ENCODE measurements around the gene NACA. TPM values are rescaled to one million over a fixed set of nuclear protein-coding genes. Genes with fewer than 3 reads are reported as not detected.

Gene NACA
- total and polyA plus RNA-seq, 2 of the 13 experiments (the other 11 are each of a cell fraction or from before 2014, with no cell fraction given), result 799 to 1,700 TPM

DNA sequence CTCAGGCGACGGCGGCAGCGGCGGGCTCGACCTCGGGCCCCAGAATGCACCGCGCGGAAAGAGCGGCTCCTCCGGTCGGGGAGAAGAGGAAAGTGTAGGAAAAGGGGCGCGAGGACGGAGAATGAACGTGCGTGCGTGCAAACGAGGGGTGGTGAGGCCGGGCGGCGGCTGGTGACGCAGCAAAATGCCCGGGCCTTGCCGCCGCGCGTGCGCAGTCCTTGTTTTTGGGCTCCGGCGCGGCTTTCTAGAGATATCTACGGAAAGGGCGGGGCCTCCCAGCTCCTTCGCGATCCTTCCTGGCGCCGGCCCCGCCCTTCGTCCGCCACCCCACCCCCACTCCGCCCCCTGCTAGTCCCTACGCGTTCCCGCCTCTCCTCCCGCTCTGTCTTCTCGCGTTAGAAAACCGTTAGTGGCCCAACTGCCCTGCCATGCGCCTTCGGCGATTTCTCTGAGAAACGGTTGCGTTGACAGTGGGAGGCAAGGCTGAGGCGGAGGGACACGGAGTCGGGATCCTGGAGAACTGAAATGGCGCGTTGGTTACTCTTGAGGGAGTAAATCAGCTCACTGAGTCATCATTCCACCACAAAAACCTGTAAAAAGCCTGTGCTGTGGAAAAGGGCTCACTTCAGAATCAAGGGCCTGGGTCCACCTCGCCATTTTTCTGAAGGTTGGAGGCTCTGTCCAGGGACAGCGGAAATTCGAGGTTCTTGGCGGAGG lies 36.8 kb downstream of the NACA start, which contains the start of gene PTGES3 (continued):
- TF ChIP-seq, protein P1, sequence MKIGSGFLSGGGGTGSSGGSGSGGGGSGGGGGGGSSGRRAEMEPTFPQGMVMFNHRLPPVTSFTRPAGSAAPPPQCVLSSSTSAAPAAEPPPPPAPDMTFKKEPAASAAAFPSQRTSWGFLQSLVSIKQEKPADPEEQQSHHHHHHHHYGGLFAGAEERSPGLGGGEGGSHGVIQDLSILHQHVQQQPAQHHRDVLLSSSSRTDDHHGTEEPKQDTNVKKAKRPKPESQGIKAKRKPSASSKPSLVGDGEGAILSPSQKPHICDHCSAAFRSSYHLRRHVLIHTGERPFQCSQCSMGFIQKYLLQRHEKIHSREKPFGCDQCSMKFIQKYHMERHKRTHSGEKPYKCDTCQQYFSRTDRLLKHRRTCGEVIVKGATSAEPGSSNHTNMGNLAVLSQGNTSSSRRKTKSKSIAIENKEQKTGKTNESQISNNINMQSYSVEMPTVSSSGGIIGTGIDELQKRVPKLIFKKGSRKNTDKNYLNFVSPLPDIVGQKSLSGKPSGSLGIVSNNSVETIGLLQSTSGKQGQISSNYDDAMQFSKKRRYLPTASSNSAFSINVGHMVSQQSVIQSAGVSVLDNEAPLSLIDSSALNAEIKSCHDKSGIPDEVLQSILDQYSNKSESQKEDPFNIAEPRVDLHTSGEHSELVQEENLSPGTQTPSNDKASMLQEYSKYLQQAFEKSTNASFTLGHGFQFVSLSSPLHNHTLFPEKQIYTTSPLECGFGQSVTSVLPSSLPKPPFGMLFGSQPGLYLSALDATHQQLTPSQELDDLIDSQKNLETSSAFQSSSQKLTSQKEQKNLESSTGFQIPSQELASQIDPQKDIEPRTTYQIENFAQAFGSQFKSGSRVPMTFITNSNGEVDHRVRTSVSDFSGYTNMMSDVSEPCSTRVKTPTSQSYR (CRISPR knock-in tag; IDR thresholded peaks at IDR 0.05; ENCODE audit: borderline replicate concordance), result peak; percentile 78
- TF ChIP-seq, protein P2, sequence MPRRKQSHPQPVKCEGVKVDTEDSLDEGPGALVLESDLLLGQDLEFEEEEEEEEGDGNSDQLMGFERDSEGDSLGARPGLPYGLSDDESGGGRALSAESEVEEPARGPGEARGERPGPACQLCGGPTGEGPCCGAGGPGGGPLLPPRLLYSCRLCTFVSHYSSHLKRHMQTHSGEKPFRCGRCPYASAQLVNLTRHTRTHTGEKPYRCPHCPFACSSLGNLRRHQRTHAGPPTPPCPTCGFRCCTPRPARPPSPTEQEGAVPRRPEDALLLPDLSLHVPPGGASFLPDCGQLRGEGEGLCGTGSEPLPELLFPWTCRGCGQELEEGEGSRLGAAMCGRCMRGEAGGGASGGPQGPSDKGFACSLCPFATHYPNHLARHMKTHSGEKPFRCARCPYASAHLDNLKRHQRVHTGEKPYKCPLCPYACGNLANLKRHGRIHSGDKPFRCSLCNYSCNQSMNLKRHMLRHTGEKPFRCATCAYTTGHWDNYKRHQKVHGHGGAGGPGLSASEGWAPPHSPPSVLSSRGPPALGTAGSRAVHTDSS (CRISPR knock-in tag; conservative IDR thresholded peaks at IDR 0.05), result no peak
- TF ChIP-seq SNAPC2 (CRISPR knock-in tag; IDR thresholded peaks at IDR 0.05), result peak; percentile 93; the same call in 1 of the 2 replicates
- TF ChIP-seq ZNF530 (CRISPR knock-in tag; IDR thresholded peaks at IDR 0.05; ENCODE audit: low read depth), result 0 out of 2 replicates have a peak, but pooled peaks have one; percentile 33
- peak; percentile 72 for TF ChIP-seq NCOA2 (CRISPR knock-in tag; IDR thresholded peaks at IDR 0.05)
- TF ChIP-seq ZNF432 (CRISPR knock-in tag; IDR thresholded peaks at IDR 0.05; ENCODE audit: borderline replicate concordance), result no peak
- TF ChIP-seq, protein P3, sequence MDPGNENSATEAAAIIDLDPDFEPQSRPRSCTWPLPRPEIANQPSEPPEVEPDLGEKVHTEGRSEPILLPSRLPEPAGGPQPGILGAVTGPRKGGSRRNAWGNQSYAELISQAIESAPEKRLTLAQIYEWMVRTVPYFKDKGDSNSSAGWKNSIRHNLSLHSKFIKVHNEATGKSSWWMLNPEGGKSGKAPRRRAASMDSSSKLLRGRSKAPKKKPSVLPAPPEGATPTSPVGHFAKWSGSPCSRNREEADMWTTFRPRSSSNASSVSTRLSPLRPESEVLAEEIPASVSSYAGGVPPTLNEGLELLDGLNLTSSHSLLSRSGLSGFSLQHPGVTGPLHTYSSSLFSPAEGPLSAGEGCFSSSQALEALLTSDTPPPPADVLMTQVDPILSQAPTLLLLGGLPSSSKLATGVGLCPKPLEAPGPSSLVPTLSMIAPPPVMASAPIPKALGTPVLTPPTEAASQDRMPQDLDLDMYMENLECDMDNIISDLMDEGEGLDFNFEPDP (CRISPR knock-in tag; conservative IDR thresholded peaks at IDR 0.05), result no peak; the same call in 1 of the 2 replicates
- peak; percentile 81; the same call in 1 of the 2 replicates for TF ChIP-seq NFKBIZ (CRISPR knock-in tag; IDR thresholded peaks at IDR 0.05)
- peak; percentile 96 for TF ChIP-seq ZNF747 (CRISPR knock-in tag; IDR thresholded peaks at IDR 0.05; ENCODE audit: borderline replicate concordance)
- TF ChIP-seq ZNF34 (CRISPR knock-in tag; IDR thresholded peaks at IDR 0.05; ENCODE audit: borderline replicate concordance), result no peak
- TF ChIP-seq, protein P4, sequence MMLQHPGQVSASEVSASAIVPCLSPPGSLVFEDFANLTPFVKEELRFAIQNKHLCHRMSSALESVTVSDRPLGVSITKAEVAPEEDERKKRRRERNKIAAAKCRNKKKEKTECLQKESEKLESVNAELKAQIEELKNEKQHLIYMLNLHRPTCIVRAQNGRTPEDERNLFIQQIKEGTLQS (CRISPR knock-in tag; IDR thresholded peaks at IDR 0.05), result 0 out of 2 replicates have a peak, but pooled peaks have one; percentile 13
- TF ChIP-seq SMYD3 (CRISPR knock-in tag; IDR thresholded peaks at IDR 0.05), result peak; percentile 92; the same call in 1 of the 2 replicates
- no peak for TF ChIP-seq ZNF546 (CRISPR knock-in tag; conservative IDR thresholded peaks at IDR 0.05)
- TF ChIP-seq HNRNPUL1 (IDR thresholded peaks at IDR 0.05; ENCODE audit: low read depth, low read length), result peak; percentile 61; the same call in 1 of the 2 replicates
- TF ChIP-seq, protein P5, sequence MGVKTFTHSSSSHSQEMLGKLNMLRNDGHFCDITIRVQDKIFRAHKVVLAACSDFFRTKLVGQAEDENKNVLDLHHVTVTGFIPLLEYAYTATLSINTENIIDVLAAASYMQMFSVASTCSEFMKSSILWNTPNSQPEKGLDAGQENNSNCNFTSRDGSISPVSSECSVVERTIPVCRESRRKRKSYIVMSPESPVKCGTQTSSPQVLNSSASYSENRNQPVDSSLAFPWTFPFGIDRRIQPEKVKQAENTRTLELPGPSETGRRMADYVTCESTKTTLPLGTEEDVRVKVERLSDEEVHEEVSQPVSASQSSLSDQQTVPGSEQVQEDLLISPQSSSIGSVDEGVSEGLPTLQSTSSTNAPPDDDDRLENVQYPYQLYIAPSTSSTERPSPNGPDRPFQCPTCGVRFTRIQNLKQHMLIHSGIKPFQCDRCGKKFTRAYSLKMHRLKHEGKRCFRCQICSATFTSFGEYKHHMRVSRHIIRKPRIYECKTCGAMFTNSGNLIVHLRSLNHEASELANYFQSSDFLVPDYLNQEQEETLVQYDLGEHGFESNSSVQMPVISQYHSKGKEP (CRISPR knock-in tag; IDR thresholded peaks at IDR 0.05), result peak; percentile 76; the same call in 1 of the 2 replicates
- TF ChIP-seq PRMT3 (CRISPR knock-in tag; IDR thresholded peaks at IDR 0.05; ENCODE audit: borderline replicate concordance, low read depth), result no peak
- TF ChIP-seq ZBTB7B (CRISPR knock-in tag; IDR thresholded peaks at IDR 0.05), result peak; percentile 41; the same call in 1 of the 2 replicates
- TF ChIP-seq, protein P6, sequence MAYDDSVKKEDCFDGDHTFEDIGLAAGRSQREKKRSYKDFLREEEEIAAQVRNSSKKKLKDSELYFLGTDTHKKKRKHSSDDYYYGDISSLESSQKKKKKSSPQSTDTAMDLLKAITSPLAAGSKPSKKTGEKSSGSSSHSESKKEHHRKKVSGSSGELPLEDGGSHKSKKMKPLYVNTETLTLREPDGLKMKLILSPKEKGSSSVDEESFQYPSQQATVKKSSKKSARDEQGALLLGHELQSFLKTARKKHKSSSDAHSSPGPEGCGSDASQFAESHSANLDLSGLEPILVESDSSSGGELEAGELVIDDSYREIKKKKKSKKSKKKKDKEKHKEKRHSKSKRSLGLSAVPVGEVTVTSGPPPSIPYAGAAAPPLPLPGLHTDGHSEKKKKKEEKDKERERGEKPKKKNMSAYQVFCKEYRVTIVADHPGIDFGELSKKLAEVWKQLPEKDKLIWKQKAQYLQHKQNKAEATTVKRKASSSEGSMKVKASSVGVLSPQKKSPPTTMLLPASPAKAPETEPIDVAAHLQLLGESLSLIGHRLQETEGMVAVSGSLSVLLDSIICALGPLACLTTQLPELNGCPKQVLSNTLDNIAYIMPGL (CRISPR knock-in tag; IDR thresholded peaks at IDR 0.05; ENCODE audit: borderline replicate concordance in 1 of 2, low read depth in 1 of 2), result peak; percentile 85 to 93
